Loucy (cell line): Measurements from ENCODE around the gene EEPD1.

Experiments
- CTCF ChIP-seq: fragments of 200-600 bp; sonication (generic); conservative IDR thresholded peaks from 2 replicates; pipeline ENCODE4 v1.5.1; 2014; ENCODE audit warnings: mild to moderate bottlenecking, antibody characterized with exemption, low read length
- EZH2phosphoT487 ChIP-seq: fragments of 200-600 bp; IDR thresholded peaks from 2 replicates; pipeline ENCODE4 v1.6.1; 2018; ENCODE audit warnings: antibody characterized with exemption, mild to moderate bottlenecking, moderate library complexity, borderline replicate concordance

GRCh38 chr7:36149694-36150452 lies 3.2 kb upstream of the EEPD1 start:
- TF ChIP-seq CTCF (no peak), EZH2phosphoT487 (no peak)
